ENCODE data around the gene BRWD1.

BRWD1 gene

DNA sequence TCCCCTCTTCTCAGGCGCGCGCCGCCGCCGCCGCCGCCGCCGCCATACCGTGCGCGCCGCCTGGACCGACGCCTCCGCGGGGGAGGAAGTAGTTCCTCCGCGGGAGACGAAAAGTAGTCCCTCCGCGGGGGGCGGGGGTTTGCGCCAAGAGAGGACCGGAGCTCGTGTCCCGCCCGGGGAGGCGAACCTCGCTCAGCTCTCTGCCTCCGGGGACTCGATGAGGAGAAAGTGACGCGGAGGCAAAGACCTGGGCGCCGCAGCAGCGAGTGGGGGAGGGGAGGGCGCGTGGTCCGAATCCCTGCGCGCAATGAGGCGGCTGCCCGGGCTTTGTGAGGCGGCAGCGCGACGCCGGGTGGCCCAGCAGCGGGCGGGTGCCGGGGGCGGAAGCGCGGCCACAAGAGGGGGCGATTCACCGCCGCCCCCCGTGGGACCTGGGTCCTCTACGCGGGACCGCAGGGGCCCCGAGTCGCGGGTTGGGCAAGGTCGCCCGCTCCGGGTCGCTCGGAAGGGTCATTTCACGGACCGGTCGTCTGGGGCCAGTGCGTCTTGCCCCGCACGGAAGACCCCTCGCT is at the start of gene BRWD1:
TSS of gene BRWD1 (minus strand) at position 62 of the 572 bp plus-strand sequence. CDS start 141 bp downstream, outside the sequence.
- peak; percentile 56 to 65 (median 63) for DNase-seq (ENCODE audit: low read depth in 3 of 3)

DNA sequence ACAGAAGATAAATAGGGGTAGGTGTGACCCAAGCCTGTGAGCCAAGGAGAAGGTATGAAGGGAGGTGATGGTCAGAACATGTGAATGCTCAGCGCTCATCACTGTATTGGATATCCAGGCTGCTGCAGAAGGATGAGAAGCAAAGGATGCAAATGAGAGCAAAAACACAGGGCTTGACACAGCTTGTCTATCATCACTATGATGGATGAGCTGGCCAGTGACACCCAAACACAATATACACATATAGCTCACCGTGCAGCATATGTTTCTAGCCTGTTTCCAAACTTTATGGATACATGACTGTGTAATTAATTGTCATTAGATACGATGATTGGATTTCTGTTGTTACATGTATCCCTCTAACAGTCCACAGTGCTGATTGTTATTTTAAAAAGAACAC is 49.3 kb upstream of the BRWD1 start:
- DNase-seq (ENCODE audit: low read depth in 3 of 3) = no peak

DNA sequence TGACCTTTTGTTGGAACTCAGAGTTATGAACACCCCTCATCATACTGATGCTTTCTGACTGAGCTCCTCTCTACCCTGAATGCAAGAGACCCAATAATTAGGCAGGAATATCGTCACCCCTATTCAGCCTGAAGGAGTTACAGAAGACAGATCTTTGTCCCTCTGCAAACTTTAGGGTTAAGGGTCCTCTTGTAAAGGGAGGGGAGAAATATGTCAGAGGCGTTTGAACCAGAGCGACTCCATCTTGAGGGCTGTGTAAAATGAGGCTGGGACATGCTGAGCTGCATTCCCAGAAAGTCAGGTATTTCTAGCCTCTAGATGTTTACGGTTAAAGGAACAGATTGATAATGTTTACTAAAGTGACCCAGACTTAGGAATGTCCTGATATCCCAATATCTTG is 46.0 kb upstream of the BRWD1 start:
- DNase-seq (ENCODE audit: low read depth in 3 of 3) = no peak

DNA sequence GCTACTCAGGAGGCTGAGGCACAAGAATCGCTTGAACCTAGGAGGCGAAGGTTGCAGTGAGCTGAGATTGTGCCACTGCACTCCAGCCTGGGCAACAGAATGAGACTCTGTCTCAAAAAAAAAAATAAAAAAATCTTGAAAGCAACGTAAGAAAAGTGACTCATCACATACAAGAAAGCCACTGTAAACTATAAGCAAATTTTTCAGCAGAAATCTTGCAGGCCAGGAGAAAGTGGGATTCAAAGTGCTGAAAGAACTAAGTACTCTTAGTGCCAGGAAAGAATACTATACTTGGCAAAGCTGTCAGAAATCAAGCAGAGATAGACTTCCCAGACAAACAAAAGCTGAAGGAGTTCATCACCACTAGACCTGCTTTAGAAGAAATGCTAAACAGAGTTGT is 39.9 kb upstream of the BRWD1 start:
- no peak for DNase-seq (ENCODE audit: low read depth in 3 of 3)

DNA sequence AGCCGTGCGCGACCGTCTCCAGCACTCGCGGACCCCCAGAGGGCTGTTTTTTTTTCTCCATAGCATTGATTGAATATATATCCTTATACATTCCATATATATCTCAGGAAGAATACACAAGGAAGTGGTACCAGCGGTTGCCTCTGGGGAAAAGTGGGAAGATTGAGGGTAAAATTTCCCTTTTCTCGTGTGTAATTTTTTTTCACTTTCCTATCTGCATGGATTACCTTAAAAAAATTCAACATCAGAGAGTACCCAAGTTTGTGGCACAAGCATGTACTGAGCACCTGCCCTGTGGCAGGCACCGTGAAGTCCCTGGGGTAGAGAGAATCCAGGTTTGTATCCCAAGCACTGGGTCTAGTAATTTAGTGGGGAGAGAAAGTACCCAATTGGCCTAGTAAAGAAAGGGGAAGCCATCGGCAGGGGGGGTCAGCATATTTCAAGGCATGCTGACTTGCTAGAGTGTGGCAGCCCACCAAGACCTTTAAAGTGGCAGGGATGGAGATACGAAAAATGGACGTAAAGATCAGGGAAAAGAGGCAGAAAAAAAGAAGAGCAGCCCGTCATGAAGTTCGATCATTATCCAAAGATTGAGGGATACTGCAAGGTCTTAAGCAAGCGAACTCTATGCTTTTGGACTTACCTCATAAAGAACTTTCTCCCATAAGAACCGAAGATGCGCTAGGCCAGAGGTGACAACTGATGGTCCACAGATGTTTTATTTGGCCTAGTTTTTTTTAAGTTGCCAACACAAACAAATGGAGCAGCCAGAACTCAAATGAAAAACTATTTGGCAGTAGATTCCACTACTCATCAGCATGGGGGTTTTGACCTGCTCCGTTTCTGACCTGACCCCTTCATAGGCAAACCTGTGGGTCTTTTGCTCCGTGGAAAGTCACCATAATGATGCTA is 36.9 kb upstream of the BRWD1 start:
- no peak for DNase-seq (ENCODE audit: low read depth in 3 of 3)

DNA sequence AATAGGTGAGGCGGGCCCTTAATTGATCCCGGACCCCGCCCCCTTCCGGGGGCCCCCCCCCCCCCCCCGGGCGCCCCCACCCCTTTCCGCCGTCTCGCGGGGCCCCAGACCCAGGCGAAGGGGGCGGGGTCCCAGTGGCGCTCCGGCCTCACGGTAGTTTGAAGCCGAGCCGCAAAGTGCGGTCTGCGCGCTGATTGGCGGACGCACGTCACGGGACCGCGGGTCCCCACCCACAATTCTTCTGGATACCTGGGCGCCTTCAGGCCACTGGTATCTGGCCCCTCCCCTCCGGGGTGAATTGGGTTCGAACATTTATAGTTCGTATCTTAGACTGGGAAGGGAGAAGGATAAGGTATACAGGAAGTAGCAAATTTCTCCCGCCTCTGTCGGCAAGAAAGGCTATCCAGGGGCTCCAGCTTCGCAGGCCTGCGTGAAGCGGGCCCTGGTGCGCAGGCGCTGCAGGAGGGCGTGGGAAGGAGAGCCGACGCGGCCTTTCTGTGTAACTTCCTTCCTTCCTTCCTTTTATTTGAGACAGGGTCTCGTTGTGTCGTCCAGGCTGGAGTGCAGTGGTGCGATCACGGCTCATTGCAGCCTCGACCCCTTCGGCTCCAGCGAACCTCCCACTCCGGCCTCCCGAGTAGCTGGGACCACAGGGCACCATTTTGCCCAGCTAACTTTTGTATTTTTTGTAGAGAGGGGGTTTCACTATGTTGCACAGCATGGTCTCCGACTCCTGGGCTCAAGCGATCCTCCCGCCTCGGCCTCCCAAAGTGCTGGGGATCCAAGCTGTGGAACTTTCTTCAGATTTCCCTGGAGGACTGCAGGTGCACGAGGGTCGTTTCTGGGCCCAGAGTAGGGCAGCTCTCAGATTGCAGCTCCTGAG is 36.0 kb upstream of the BRWD1 start:
- peak; percentile 94 to 98 (median 96) for DNase-seq (ENCODE audit: low read depth in 3 of 3)

DNA sequence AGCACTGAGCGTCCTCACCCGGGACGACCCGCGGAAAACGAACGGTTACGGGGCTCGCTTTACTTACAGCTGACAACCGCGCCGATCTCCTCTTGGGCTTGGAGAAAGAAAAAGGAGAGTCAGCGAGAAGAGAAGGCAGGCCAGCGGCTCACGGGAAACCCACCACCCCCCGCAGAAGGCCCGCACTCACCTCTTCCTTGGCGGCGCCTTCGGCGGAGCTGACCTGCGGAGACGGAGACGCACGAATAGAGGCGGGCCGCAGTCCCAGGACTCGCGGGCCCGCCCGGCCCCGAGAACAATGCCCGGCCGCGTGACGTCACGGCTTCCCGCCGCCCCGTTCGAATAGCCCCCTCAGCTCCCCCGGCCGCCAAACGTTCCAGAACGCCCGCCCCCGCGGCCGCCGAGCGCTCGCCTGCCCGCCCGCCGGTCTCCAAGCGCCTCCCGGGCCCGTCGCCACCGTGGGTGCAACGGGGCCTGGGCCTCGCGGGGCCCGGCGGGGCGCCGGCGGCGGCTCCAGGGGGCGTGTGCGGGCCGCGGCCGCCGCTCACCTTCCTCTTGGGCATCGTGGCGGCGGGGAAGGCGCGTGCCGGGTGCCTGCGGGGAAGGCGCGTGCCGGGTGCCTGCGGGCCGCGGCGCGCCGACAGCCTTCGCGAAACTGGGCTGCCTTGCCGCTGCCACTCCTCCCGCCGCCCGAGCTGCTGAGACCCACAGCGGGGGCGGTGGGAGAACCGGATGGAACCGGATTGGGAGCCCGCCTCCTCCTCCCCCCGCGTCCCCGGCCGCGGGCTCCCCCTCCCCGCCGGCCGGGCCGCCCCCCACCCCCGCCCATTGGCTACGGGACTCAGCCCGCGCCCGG is 35.2 kb upstream of the BRWD1 start, which contains the start of gene HMGN1:
TSS of gene HMGN1 (minus strand) at position 734 of the 856 bp plus-strand sequence. CDS start at position 563, 171 bp downstream.
- peak; percentile 76 to 89 (median 84) for DNase-seq (ENCODE audit: low read depth in 3 of 3)

DNA sequence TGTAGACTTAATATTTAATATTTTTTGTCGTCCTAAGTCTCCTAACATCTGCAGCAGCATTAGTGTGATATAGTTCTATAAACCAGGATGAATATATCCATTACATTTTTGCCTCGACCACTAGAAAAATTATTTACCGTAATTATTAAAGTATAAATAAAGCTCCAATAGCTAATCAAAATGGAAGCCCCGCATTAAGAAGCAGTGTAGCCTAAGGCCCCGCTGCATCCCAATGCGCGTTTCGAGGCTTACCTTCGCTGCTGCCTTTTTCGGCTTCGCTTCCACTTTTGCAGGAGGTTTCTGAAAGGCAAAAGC is 34.6 kb upstream of the BRWD1 start:
- peak in 1 of 3 donors; percentile 10 for DNase-seq (ENCODE audit: low read depth in 3 of 3)

DNA sequence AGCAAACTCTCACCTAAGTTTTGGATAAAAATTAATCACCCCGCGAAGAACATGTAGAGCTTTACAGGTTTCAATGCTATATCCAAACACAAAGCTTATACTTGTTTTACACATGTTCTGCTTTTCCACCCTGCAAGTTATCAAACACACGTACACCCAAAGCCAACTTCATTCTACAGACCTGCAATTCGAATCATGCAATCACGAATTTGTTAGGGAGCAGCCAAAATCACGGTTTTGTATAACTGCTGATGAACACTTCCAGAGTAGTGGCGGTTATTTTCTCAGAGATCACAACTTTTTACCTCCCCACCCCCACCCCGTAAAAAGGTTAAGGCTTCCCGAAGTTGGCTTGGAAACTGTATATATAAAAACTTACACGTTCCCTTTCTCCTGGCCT is 34.1 kb upstream of the BRWD1 start:
- no peak for DNase-seq (ENCODE audit: low read depth in 3 of 3)

DNA sequence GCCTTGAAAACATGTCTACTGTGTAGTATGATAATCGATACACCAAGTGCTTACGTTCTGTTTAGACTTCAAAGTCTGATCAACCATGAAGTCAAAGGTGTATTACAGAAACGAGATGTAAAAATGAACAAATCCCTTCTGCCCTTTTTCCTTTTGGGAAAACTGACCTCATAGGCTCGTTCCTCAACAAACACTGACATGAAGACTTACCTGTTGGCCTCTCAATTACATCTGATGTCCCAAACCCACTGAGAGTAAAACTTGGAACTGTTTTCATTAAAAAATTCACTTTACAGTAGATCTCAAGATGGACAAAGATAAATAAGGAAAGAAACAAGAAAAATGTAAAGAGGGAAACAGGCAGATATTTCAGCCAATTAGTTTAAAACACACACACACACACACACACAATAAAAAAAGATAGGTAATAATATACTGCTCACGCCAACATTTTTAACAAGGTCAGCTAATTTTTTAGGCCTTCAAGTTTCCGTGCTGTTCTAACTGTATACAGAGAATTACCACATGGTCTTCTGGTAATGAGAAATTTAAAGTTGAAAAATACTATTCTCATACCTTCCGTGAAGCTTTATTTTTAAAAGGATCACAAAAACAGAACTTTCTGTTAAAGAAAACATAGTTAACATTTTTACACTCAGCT is 33.4 kb upstream of the BRWD1 start:
- DNase-seq (ENCODE audit: low read depth in 3 of 3) = no peak

DNA sequence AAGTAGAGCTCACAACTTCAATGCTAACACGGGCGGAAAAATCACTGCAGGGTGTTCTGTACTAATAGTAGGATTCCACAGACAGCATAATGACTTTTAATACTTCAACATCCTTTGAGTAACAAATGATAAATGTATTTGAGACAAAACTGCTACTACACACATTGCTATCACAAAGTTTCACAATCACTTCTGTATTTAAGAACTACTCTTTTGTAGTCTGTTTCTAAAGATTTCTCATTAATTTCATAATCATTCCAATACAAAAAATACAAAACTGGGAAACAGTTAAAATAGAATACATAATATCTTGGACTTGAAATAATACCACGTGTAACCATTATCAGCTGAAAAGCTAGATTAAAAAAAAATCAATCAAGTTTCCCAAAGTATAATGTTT is 32.8 kb upstream of the BRWD1 start:
- no peak for DNase-seq (ENCODE audit: low read depth in 3 of 3)

DNA sequence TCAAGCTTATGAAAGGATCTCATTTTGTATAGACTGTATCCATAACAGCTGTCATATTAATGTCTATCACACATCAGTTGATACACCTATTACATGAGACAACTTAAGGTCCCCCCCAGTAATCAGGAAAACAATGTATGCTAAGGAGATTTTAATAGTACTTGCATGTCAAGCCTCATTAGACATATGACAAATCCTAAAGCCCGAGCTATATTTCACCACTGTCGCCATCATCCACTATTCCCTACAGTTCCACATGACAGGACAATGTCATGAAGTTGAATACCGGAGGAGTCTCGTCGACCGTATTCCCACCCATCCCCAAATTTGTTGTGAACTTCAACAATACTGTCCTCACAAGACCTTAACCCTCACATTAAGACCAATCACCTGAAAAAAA is 32.0 kb upstream of the BRWD1 start:
- no peak for DNase-seq (ENCODE audit: low read depth in 3 of 3)

DNA sequence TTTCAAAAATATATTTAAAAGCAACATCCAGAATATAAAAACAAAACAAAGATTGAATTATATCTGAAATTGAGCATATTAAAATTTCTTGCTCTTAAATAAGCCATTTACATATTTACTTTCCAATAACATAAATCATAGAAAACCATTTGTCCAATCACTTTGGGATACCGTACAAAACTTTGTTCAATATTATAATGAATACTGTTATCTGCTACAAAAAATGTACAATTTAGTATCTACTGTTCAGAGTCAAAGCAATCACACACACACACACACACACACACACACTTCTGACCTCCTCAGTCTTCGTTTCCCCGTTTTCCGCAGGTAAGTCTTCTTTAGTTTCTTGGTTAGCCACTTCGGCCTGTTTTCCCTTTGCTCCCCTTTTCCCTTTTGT is 31.4 kb upstream of the BRWD1 start:
- no peak for DNase-seq (ENCODE audit: low read depth in 3 of 3)

DNA sequence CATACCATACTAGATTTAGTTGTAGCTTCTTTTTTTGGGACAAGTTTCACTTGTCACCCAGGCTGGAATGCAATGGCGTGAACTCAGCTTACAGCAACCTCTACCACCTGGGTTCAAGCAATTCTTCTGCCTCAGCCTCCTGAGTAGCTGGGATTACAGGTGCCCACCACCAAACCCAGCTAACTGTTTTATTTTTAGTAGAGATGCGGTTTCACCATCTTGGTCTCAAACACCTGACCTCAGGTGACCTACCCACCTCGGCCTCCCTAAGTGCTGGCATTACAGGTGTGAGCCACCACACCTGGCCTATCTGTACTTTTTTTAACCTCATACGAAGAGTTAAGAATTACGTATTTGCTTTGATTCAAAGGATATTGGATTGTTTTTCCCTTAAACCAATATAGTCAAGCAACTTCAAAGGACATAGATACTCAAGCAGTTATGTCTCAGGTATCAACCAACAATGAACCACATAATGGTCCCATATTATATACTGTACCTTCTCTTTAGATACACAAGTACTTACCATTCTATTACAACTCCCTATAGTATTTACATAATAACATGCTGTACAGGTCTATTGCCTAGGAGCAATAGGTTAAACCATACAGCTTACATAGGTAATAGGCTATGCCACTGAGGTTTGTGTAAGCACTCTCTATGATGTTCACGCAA is 28.0 kb upstream of the BRWD1 start:
- DNase-seq (ENCODE audit: low read depth in 3 of 3) = no peak

DNA sequence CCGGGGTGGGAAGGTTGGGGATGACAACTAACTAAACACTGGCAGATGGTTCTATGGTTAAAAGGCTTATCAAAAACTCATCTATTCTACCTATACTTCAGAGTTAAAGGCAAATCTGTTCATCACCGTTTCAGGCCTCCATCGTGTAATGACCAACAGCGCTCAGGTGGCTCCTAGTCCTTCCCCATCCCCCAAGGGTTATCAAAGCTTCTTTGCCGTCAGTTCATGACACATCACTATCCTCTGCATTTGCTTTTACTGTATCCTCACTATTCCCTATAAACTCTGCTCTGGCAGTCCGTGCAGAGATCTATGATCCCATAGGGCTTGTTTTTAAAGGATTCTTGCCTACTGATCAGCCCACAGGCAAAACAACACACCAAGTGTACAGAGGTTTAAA is 27.3 kb upstream of the BRWD1 start:
- DNase-seq (ENCODE audit: low read depth in 3 of 3) = no peak

DNA sequence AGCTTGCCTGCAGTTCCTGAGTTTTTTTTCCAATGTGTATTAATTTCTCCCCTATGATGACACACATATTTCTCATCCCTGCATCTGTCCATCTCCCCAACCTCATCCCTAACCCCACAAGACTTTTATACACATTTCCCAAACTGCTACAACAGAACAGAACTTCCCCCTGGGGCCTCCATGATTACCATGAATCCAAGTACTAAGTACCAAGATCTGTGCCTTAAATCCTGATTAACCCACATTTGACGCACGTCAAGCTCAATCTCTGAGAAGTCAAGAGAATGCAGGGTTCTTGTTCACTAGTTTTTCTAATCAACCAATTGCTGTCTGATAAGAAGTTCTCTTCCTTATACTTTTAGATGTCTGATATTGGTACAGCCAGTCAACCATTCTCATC is 25.8 kb upstream of the BRWD1 start:
- DNase-seq (ENCODE audit: low read depth in 3 of 3) = no peak

DNA sequence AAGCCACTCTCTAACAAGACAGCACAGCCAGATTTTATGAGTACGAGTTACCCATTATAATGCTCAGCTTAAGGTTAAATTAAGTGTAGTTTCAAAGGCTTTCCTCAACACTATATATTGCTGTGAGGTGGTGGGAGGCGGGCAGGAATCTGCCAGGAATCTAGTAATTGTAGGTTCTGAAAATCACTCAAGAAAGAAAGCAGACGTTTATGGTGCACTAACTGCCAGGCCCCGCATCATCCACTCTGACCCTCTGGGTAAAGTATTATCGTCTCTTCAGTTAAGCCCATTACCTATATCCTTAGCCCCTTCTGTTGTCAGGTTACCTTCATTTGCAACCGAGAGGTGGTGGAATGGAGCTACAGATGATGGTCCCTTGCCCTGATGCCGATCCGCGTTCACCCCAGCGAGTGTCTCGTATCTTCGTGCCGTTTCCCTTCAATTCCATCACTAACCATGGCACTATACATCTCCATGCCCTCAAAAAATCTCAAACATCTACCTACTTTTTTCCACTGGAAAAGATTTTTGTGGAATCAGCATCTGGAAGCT is 23.1 kb upstream of the BRWD1 start:
- no peak for DNase-seq (ENCODE audit: low read depth in 3 of 3)

DNA sequence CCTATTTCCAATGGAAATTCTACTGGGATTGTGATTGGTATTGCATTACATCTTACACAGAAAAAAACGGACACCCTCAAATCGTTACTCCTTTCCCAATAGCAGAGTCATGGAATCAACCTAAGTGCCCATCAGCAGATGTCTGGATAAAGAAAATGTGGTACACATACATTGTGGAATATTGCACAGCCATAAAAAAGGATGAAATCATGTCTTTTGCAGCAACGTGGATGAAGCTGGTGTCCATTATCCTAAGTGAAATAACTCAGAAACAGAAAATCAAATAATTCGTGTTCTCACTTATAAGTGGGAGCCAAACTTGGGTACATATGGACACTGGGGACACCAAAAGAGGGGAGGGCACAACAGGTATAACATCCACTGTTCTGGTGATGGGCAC is 21.2 kb upstream of the BRWD1 start:
- no peak for DNase-seq (ENCODE audit: low read depth in 3 of 3)

DNA sequence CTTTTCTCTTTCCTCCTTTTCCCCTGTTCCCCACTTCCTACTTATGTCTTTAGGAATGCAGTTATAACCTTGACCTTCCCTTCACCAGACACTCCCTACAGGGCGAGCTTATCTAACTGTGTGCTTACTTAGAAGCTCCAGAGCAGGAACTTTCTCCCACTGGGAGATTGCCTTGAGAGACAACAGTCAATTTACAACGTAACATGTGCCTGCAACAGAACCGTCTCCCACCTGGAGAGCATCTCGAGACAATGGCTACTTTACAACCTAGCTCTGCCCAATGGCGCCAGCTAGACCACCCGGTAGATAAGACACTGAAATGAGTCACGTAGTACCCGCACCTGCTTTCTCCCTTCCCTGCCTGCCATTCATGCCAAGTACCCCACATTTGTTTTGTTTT is 18.7 kb upstream of the BRWD1 start:
- no peak for DNase-seq (ENCODE audit: low read depth in 3 of 3)

DNA sequence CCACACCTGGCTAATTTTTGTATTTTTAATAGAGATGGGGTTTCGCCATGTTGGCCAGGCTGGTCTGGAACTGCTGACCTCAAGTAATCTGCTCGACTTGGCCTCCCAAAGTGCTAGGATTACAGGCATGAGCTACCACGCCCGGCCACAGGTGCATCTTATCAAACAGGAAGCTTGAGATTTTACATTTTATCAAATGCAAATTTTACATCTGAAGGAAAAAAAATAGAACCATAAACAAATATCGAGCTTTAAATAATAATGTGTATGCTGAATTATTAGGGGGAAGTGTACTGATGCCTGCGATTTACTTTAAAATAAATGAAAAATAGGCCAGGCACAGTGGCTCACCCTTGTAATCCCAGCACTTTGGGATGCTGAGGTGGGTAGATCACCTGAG is 16.6 kb upstream of the BRWD1 start:
- DNase-seq (ENCODE audit: low read depth in 3 of 3) = no peak
